Fibroblast of lung (primary cell): ENCODE results near the gene LIM2. TPM values are rescaled to one million over a fixed set of nuclear protein-coding genes. Genes with fewer than 3 reads are reported as not detected.

ENCODE experiments used
- DNase-seq, 2 donors: peaks; one replicate each; pipeline versions ENCODE4 v3.0.0 to v3.0.0-alpha.2; 2010; ENCODE audit warnings: low read depth in 2 of 2
- H2AFZ ChIP-seq: 2 replicates; pipeline ENCODE4 v1.5.1; 2012; ENCODE audit warnings: low read length, control low read depth, inconsistent platforms
- H3K27ac ChIP-seq: 2 replicates; pipeline ENCODE4 v1.5.1; 2011; ENCODE audit warnings: low read length, control low read depth; ENCODE audit not compliant: insufficient read depth
- H3K27me3 ChIP-seq: 2 replicates; pipeline ENCODE4 v1.5.1; 2011; ENCODE audit warnings: mild to moderate bottlenecking, low read length; ENCODE audit not compliant: control insufficient read depth, insufficient read depth
- H3K36me3 ChIP-seq: 2 replicates; pipeline ENCODE4 v1.5.1; 2011; ENCODE audit warnings: low read length; ENCODE audit not compliant: control insufficient read depth, insufficient read depth
- H3K4me1 ChIP-seq: 2 replicates; pipeline ENCODE4 v1.5.1; 2011; ENCODE audit warnings: low read length; ENCODE audit not compliant: control insufficient read depth, insufficient read depth; ENCODE audit errors: extremely low read depth
- H3K4me2 ChIP-seq: 2 replicates; pipeline ENCODE4 v1.5.1; 2011; ENCODE audit warnings: low read length, control low read depth; ENCODE audit not compliant: insufficient read depth; ENCODE audit errors: extremely low read depth
- H3K4me3 ChIP-seq, 4 experiments: fragments of 200-600 bp in 1 of 4; sonication (generic) in 1 of 4; replicated peaks in 1 of 4; 2 replicates each; pipeline ENCODE4 v1.5.1; 2011 to 2016; ENCODE audit warnings: low read length in 4 of 4, low read depth in 3 of 4, mild to moderate bottlenecking in 3 of 4, control low read depth in 2 of 4, inconsistent platforms in 1 of 4, mixed read lengths in 1 of 4; ENCODE audit not compliant: insufficient read depth in 1 of 4; ENCODE audit errors: control extremely low read depth in 1 of 4
- H3K79me2 ChIP-seq: 2 replicates; pipeline ENCODE4 v1.5.1; 2012; ENCODE audit warnings: mild to moderate bottlenecking, low read length, inconsistent platforms; ENCODE audit not compliant: control insufficient read depth, insufficient read depth
- H3K9ac ChIP-seq: 2 replicates; pipeline ENCODE4 v1.5.1; 2011; ENCODE audit warnings: mild to moderate bottlenecking, low read length, control low read depth; ENCODE audit not compliant: insufficient read depth
- H3K9me3 ChIP-seq: 2 replicates; pipeline ENCODE4 v1.5.1; 2012; ENCODE audit warnings: low read depth, low read length; ENCODE audit not compliant: control insufficient read depth, insufficient read depth
- H4K20me1 ChIP-seq: 2 replicates; pipeline ENCODE4 v1.5.1; 2011; ENCODE audit warnings: low read length; ENCODE audit not compliant: control insufficient read depth, insufficient read depth; ENCODE audit errors: extremely low read depth
- CTCF ChIP-seq, 2 donors: IDR thresholded peaks in 1 of 2; conservative IDR thresholded peaks in 1 of 2; 1 replicate in 1 of 2; 2 replicates in 1 of 2; pipeline ENCODE4 v1.5.1; 2011 to 2012; ENCODE audit warnings: low read length in 2 of 2, control low read depth in 1 of 2, inconsistent platforms in 1 of 2, low read depth in 1 of 2, mild to moderate bottlenecking in 1 of 2
- EZH2 ChIP-seq: IDR thresholded peaks from 2 replicates; pipeline ENCODE4 v1.5.1; 2012; ENCODE audit warnings: low read length, control low read depth, mild to moderate bottlenecking; ENCODE audit errors: missing control alignments
- polyA plus RNA-seq, 2 donors: library from polyadenylated mRNA; depleted of rRNA in 1 of 2; stranded (reverse) in 1 of 2; unstranded in 1 of 2; fragments of >200 nt; gene quantifications; 2 replicates each; pipeline ENCODE4 v1.2.1, GENCODE V29; 2011 to 2012; ENCODE audit warnings: missing spikeins in 1 of 2
- total RNA-seq: library from RNA; depleted of rRNA; stranded (reverse); fragments of >200 nt; gene quantifications from 2 replicates; pipeline ENCODE4 v1.2.1, GENCODE V29; 2014

The LIM2 gene
- total and polyA plus RNA-seq, 2 donors (not counting 1 experiment from before 2014, with no cell fraction given) = not detected

GRCh38 chr19:51389143-51389542 lies 1.4 kb upstream of the LIM2 start:
- Histone ChIP-seq H3K9me3 (no peaks in the 10 kb centered on the region), H2AFZ (no peak overlapping the region), H3K36me3 (no peaks in the 10 kb centered on the region), H4K20me1 (no peaks in the 10 kb centered on the region), H3K4me2 (no peak overlapping the region), H3K79me2 (no peaks in the 10 kb centered on the region), H3K27ac (no peak overlapping the region), H3K4me3 (no peak overlapping the region), H3K9ac (no peak overlapping the region), H3K4me1 (no peaks in the 10 kb centered on the region), H3K27me3 (no peaks in the 10 kb centered on the region)
- no peak for DNase-seq
- TF ChIP-seq EZH2 = no peak

- Histone ChIP-seq H3K4me1 (no peaks in the 10 kb centered on the region), H4K20me1 (no peaks in the 10 kb centered on the region), H3K27ac (no peak overlapping the region), H3K79me2 (no peaks in the 10 kb centered on the region), H3K4me2 (no peak overlapping the region), H3K9ac (no peak overlapping the region), H3K36me3 (no peaks in the 10 kb centered on the region), H3K9me3 (no peaks in the 10 kb centered on the region), H3K4me3 (no peak overlapping the region), H2AFZ (no peak overlapping the region), H3K27me3 (no peaks in the 10 kb centered on the region)
- DNase-seq = no peak
- TF ChIP-seq EZH2 = no peak
- no peak for TF ChIP-seq CTCF (conservative IDR thresholded peaks at IDR 0.05 in 1 of 2, IDR thresholded peaks at IDR 0.05 in 1 of 2; ENCODE audit: low read depth in 1 of 2, low read length in 2 of 2)
Observed at GRCh38 chr19:51386882-51387520, 773 bp downstream of the LIM2 start.

- Histone ChIP-seq H2AFZ (no peak overlapping the region), H3K9ac (no peak overlapping the region), H3K36me3 (no peaks in the 10 kb centered on the region), H3K4me1 (no peaks in the 10 kb centered on the region), H3K4me3 (no peak overlapping the region), H4K20me1 (no peaks in the 10 kb centered on the region), H3K27ac (no peak overlapping the region), H3K27me3 (no peaks in the 10 kb centered on the region), H3K9me3 (no peaks in the 10 kb centered on the region), H3K79me2 (no peaks in the 10 kb centered on the region), H3K4me2 (no peak overlapping the region)
- no peak for TF ChIP-seq EZH2
- no peak for TF ChIP-seq CTCF (conservative IDR thresholded peaks at IDR 0.05 in 1 of 2, IDR thresholded peaks at IDR 0.05 in 1 of 2; ENCODE audit: low read depth in 1 of 2, low read length in 2 of 2)
- no peak for DNase-seq
Observed at GRCh38 chr19:51382004-51382403, 5.8 kb downstream of the LIM2 start.
